WTC11 (cell line): Measurements from ENCODE around the gene KLHL25. TPM values are rescaled to one million over a fixed set of nuclear protein-coding genes. Genes with fewer than 3 reads are reported as not detected.
A peak's percentile ranks its signal among the peaks of the same experiment; 100 is the strongest.

Experiments used
- ATAC-seq: fragments of 200-7000 bp; cut with Tn5 transposase; 2 replicates; pipeline ENCODE4 v1.10.0; 2021; ENCODE audit warnings: mild to moderate bottlenecking, moderate library complexity
- CTCF ChIA-PET: fragments of 300-600 bp; sonication (Branson Sonifier 250); formaldehyde crosslinking; loops from one replicate; lab custom pipeline; 2021; ENCODE audit warnings: antibody characterized with exemption; lab: Charles Lee
- POLR2A ChIA-PET: fragments of 350-600 bp; sonication (Branson Sonifier 250); formaldehyde crosslinking; loops from one replicate; lab custom pipeline; 2021; ENCODE audit warnings: antibody characterized with exemption; lab: Charles Lee
- DNase-seq: peaks from one replicate; pipeline ENCODE4 v3.0.0; 2021; ENCODE audit warnings: low spot score
- H3K27ac Mint-ChIP-seq: 2 replicates; pipeline ENCODE4 v1.8.0; 2021; ENCODE audit warnings: mixed read lengths
- H3K27me3 Mint-ChIP-seq: 2 replicates; pipeline ENCODE4 v1.8.0; 2021; ENCODE audit warnings: low read depth, mild to moderate bottlenecking, moderate library complexity, mixed read lengths
- H3K36me3 Mint-ChIP-seq: 2 replicates; pipeline ENCODE4 v1.8.0; 2021; ENCODE audit warnings: mixed read lengths
- H3K4me1 Mint-ChIP-seq: 2 replicates; pipeline ENCODE4 v1.8.0; 2022; ENCODE audit warnings: mixed read lengths
- H3K4me3 Mint-ChIP-seq: 2 replicates; pipeline ENCODE4 v1.8.0; 2021; ENCODE audit warnings: mild to moderate bottlenecking, moderate library complexity, mixed read lengths
- H3K9me3 Mint-ChIP-seq: 2 replicates; pipeline ENCODE4 v1.8.0; 2021; ENCODE audit warnings: mixed read lengths
- ATF2 ChIP-seq: sonication (generic); formaldehyde crosslinking; IDR thresholded peaks from 2 replicates; pipeline ENCODE4 v1.8.1; 2022; ENCODE audit warnings: low read depth, missing genetic modification reagents, borderline replicate concordance
- ATF6 ChIP-seq: sonication (generic); formaldehyde crosslinking; IDR thresholded peaks from 2 replicates; pipeline ENCODE4 v1.8.1; 2023; ENCODE audit warnings: mild to moderate bottlenecking, missing genetic modification reagents
- ELF4 ChIP-seq: sonication (generic); formaldehyde crosslinking; IDR thresholded peaks from 2 replicates; pipeline ENCODE4 v1.8.1; 2022; ENCODE audit warnings: low read depth, mild to moderate bottlenecking, moderate library complexity, missing genetic modification reagents
- FOXJ3 ChIP-seq: sonication (generic); formaldehyde crosslinking; IDR thresholded peaks from 2 replicates; pipeline ENCODE4 v1.9.0; 2021; ENCODE audit warnings: missing genetic modification reagents, mild to moderate bottlenecking, borderline replicate concordance
- FOXP4 ChIP-seq: sonication (generic); formaldehyde crosslinking; IDR thresholded peaks from 2 replicates; pipeline ENCODE4 v1.8.0; 2022; ENCODE audit warnings: mild to moderate bottlenecking, missing genetic modification reagents
- HMGA2 ChIP-seq: fragments of 250-450 bp; sonication (Bioruptor Pico); IDR thresholded peaks from 2 replicates; pipeline ENCODE4 v1.4.0; 2021; ENCODE audit warnings: mild to moderate bottlenecking, moderate library complexity
- JAZF1 ChIP-seq: fragments of 250-450 bp; sonication (Bioruptor Pico); IDR thresholded peaks from 2 replicates; pipeline ENCODE4 v1.9.0; 2021; ENCODE audit warnings: moderate library complexity, mild to moderate bottlenecking, inconsistent platforms
- NFATC4 ChIP-seq: fragments of 250-450 bp; sonication (Bioruptor Pico); IDR thresholded peaks from 2 replicates; pipeline ENCODE4 v1.9.0; 2021; ENCODE audit warnings: mild to moderate bottlenecking
- NFE2L1 ChIP-seq: sonication (generic); formaldehyde crosslinking; IDR thresholded peaks from 2 replicates; pipeline ENCODE4 v1.8.1; 2023; ENCODE audit warnings: missing genetic modification reagents
- NR3C1 ChIP-seq: sonication (generic); formaldehyde crosslinking; conservative IDR thresholded peaks from 2 replicates; pipeline ENCODE4 v1.8.1; 2023; ENCODE audit warnings: low read depth, mild to moderate bottlenecking, missing genetic modification reagents
- PRDM15 ChIP-seq: sonication (generic); formaldehyde crosslinking; IDR thresholded peaks from 2 replicates; pipeline ENCODE4 v1.8.0; 2022; ENCODE audit warnings: missing genetic modification reagents
- TEAD1 ChIP-seq: sonication (generic); formaldehyde crosslinking; IDR thresholded peaks from 2 replicates; pipeline ENCODE4 v1.8.0; 2022; ENCODE audit warnings: mild to moderate bottlenecking, missing genetic modification reagents
- ZBTB43 ChIP-seq: sonication (generic); formaldehyde crosslinking; IDR thresholded peaks from 2 replicates; pipeline ENCODE4 v1.8.1; 2023; ENCODE audit warnings: mild to moderate bottlenecking, missing genetic modification reagents
- ZNF281 ChIP-seq: sonication (generic); formaldehyde crosslinking; IDR thresholded peaks from 2 replicates; pipeline ENCODE4 v1.8.0; 2023; ENCODE audit warnings: mild to moderate bottlenecking, missing genetic modification reagents
- ZNF396 ChIP-seq: fragments of 250-450 bp; sonication (Bioruptor Pico); IDR thresholded peaks from 2 replicates; pipeline ENCODE4 v1.8.0; 2021; ENCODE audit warnings: mild to moderate bottlenecking, moderate library complexity, borderline replicate concordance
- ZSCAN18 ChIP-seq: fragments of 250-450 bp; sonication (Bioruptor Pico); IDR thresholded peaks from 2 replicates; pipeline ENCODE4 v2.1.2; 2022; ENCODE audit warnings: mild to moderate bottlenecking, moderate library complexity
- total RNA-seq: library from RNA; stranded (reverse); gene quantifications from 3 replicates; pipeline ENCODE4 v1.2.3, GENCODE V29; 2021

The KLHL25 gene
- total RNA-seq, 1 experiment from 2014 or later, result 14.1 TPM

GRCh38 chr15:85838655-85839054 is 43.9 kb upstream of the KLHL25 start:
- no peak for TF ChIP-seq ZBTB43
- no peak for TF ChIP-seq FOXJ3 (CRISPR knock-in tag)
- TF ChIP-seq ATF6 (CRISPR knock-in tag), result no peak
- no peak for TF ChIP-seq ZNF281
- TF ChIP-seq ATF2 (CRISPR knock-in tag), result no peak
- no peak for TF ChIP-seq FOXP4
- TF ChIP-seq ZNF396 (CRISPR knock-in tag), result no peak
- no peak for TF ChIP-seq NR3C1 (CRISPR knock-in tag)
- TF ChIP-seq JAZF1 (CRISPR knock-in tag), result no peak
- no peak for TF ChIP-seq PRDM15 (CRISPR knock-in tag)
- TF ChIP-seq ELF4, result no peak
- TF ChIP-seq TEAD1, result no peak
- no peak for TF ChIP-seq ZSCAN18 (CRISPR knock-in tag)
- TF ChIP-seq HMGA2 (CRISPR knock-in tag), result no peak
- TF ChIP-seq NFE2L1 (CRISPR knock-in tag), result no peak
- no peak for TF ChIP-seq NFATC4
- DNase-seq, result peak; percentile 18
- no peaks in the 10 kb centered on the region for H3K36me3 Mint-ChIP-seq
- H3K4me1 Mint-ChIP-seq, result peaks cover 20% of the 10 kb centered on the region
- ChIA-PET POLR2A (interaction anchor here (0.6 kb wide), 1 partner anchor 1622 kb away, joined by 7 read pairs; no protein-coding TSS in a partner anchor), CTCF (interaction anchor here (1.0 kb wide), 1 partner anchor 36 kb away, joined by 3 read pairs; no protein-coding TSS in a partner anchor)
- peaks cover 7% of the 10 kb centered on the region for H3K9me3 Mint-ChIP-seq
- no peak overlapping the region for H3K27ac Mint-ChIP-seq
- H3K27me3 Mint-ChIP-seq, result peaks cover 18% of the 10 kb centered on the region
- no peak; the same call in 1 of the 2 replicates for ATAC-seq
- H3K4me3 Mint-ChIP-seq, result no peak overlapping the region
